HG03025 (cell line): ENCODE results near the gene MED23.
"Not testable (repeated sequence)": the region's sequence is repeated elsewhere in the genome, so short reads cannot be mapped to it uniquely, and the experiment has no call there.

Source experiments
- ATAC-seq: cut with Tn5 transposase; IDR thresholded peaks from one replicate; pipeline ENCODE4 v1.9.1; 2021; ENCODE audit warnings: mild to moderate bottlenecking, moderate library complexity; ENCODE audit not compliant: unreplicated experiment, low FRiP score

Gene MED23

GRCh38 chr6:131575834-131576478 is 52.1 kb downstream of the MED23 start:
- ATAC-seq, result no peak

DNA sequence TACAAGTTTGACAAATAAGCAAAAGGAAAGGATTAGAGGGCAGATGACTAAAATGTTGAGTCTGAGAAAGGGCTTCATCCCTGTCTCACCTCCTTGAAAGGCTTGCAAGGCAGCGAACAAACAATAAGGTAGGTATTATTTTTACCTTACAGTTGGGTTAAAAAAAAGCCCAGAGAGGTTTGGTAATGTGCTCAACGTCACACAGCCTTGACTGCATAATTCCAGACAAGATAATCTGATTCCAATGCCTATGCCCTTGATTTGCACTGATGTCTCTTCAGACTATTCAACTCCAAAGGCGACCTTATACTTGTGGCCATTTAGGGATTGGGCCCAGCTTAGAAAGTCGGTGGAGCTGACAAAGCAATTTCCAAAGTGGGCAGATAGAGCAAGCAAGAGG is 53.4 kb downstream of the MED23 start:
- ATAC-seq, result no peak

DNA sequence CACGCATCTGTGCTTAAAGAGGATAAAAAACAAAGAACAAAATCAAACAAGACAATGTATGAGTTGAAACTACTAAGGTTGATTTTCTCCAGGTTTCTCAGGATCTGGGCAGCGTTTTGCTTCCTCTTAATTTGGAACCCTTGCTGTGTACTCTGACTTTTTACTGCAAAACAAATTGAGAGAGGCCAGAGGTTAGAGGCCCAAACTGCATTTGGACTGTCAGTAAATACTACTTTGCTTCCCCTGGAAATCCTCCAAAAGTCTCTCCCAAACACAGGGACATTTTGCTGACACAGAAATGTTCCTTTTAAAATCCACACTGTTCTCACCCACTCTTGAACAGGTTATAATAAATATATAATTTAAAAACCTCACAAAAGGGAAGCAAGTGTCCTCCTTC is 53.9 kb downstream of the MED23 start:
- no peak for ATAC-seq

- ATAC-seq, result no peak
Observed at GRCh38 chr6:131572686-131573415, 55.2 kb downstream of the MED23 start, which contains the start of gene ARG1. ARG1 (plus strand) TSS chr6:131573226; CDS start chr6:131573283, 57 bp downstream.

- no peak for ATAC-seq
Observed at GRCh38 chr6:131568726-131569125, 59.3 kb downstream of the MED23 start.

GRCh38 chr6:131565056-131565455 is 63.0 kb downstream of the MED23 start:
- ATAC-seq, result no peak

DNA sequence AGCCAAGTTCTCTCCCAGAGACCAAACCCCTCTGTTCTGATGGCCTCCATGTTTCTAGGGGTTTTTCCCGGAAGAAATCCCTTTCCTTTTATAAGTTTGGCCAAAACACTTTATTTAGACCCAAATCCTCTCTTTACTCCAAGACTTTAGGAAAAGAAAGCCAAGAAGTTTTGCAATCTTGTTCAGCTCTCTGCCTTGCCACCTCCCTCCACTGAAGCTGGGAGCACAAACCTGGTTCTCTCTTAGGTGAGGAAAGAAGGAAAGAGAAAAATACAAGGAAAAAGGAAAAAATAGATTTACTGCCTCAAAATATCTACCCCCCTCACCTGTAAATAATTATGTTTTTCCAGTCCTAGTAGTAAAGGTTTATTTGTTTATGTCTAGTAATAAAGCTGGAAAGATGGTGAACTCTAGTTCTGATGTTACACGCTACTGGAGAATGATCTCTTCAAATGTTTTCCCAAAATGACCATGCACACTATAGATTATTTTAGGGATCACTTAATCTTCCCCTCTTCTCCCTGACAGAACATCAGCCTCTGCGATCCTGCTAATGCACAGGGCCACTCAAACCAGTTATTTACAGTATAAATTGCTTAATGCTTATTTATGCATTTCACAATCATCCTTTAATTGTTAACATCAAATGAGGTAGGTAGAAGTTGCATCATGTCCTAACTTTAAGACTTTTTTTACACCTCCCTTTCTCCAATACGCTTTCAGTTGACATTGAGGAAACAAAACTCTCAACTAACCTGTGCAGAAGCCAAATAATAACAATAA is 65.9 kb downstream of the MED23 start:
- no peak for ATAC-seq

GRCh38 chr6:131558922-131559321 is 69.1 kb downstream of the MED23 start:
- ATAC-seq, result no peak

GRCh38 chr6:131555992-131556391 is 72.0 kb downstream of the MED23 start:
- no peak for ATAC-seq

DNA sequence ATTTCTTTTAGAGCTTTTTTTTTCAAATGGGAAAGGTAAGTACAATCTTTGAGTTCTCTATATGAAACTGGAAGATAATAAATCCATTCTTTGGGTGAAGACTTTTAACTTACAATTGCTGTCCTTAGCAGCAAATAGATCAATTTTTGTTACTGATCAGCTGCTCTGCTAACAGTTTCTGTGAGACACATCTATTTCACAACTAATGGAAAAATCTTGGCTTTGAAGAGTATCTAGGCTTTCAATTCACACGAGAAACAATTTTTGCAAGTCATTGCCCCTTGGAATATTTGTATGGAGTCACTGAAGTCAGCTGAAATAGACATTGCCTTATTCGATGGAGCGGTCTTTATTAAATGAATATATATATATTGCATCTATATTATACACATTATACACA is 75.5 kb downstream of the MED23 start:
- no peak for ATAC-seq

GRCh38 chr6:131551902-131552301 is 76.1 kb downstream of the MED23 start:
- ATAC-seq, result no peak

GRCh38 chr6:131549811-131550210 is 78.2 kb downstream of the MED23 start:
- no peak for ATAC-seq

DNA sequence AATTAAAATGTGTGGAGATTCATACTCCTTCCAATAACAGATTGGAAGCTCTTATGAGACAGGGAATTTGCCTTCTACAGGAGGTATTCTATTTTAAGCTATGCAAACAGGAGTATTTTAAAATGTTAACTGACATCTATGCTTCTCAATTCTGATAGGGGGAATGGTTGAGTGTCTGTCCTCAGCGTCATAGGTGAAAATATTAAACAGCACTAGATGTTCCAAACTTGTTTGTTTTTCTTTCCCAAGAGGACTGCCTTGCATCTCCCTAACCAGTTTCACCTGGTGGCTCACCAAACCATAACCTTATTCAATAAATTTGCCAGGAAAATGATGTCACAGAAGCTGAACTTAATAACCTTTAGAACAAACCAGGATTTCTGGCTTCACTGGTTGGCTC is 79.6 kb downstream of the MED23 start:
- ATAC-seq, result no peak

DNA sequence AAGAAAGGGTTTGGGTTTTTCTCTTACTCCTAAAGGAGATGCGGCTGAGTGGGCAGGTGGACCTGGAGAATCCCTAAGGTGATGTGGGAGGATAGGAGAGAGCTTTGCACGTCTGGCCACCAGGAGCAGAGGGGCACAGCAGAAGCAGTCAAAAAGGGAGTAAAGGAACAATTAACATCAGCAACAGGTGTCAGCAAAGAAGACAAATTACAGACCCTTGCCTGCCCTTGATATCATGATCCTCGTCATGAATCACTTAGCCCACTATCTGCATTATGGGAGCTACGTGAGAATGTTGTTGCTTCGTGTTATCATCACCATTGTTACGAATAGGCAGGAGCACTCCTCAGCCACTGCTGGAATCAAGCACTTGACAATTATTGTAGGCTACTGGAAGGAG is 80.6 kb downstream of the MED23 start:
- ATAC-seq, result no peak

DNA sequence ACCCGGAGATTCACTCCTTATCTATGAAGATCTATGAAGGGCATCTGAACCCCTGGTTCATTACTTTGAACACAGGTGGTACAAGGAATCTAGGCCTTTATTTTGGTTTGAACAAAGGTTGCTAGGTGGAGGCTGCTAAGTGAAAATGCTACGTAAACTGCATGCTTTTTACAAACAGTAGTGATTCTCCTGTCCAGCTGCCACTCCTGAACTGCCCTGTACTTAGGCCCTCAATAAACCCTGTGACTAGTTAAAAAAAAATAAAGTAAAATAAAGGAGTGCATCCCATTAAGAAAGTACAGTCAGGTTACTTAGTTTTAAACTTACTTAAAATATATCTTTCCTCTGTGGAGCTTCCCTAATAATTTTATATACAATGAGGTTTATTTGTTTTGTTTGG is 82.7 kb downstream of the MED23 start:
- ATAC-seq, result no peak

GRCh38 chr6:131538615-131539014 is 89.4 kb downstream of the MED23 start:
- not testable (repeated sequence) for ATAC-seq

GRCh38 chr6:131532580-131533039 is 95.4 kb downstream of the MED23 start:
- ATAC-seq, result no peak

DNA sequence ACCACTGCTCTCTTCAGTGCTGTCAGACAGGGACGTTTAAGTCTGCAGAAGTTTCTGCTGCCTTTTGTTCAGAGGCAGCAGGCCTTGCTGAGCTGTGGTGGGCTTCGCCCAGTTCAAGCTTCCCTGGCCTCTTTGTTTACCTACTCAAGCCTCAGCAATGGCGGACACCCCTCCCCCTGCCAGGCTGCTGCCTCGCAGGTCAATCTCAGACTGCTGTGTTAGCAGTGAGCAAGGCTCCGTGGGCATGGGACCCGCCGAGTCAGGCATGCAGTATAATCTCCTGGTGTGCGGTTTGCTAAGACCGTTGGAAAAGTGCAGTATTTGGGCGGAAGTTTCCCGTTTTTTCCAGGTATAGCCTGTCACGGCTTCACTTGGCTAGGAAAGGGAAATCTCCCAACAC is 96.4 kb downstream of the MED23 start:
- ATAC-seq, result not testable (repeated sequence)

GRCh38 chr6:131530936-131531335 is 97.1 kb downstream of the MED23 start:
- ATAC-seq, result not testable (repeated sequence)

DNA sequence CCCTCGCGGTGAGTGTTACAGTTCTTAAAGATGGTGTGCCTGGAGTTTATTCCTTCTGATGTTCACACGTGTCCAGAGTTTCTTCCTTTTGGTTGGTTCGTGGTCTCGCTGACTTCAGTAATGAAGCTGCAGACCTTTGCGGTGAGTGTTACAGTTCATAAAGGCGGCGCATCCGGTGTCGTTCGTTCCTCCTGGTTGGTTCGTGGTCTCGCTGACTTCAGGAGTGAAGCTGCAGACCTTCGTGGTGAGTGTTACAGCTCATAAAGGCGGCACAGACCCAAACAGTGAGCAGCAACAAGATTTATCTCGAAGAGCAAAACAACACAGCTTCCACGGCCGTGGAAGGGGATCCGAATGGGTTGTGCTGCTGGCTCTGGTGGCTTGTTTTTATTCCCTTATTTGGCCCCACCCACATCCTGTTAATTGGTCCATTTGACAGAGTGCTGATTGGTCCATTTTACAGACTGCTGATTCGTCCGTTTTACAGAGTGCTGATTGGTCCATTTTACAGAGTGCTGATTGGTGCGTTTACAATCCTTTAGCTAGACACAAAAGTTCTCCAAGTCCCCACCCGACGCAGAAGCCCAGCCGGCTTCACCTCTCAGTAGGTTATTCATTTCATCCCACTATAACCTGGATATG is 103.2 kb downstream of the MED23 start:
- no peak for ATAC-seq
